Measurements from ENCODE around the gene WNT9A.

WNT9A gene

GRCh38 chr1:227941509-227942020 lies 6.2 kb downstream of the WNT9A start:
- no peak for DNase-seq

- no peak for DNase-seq
Measured at GRCh38 chr1:227940791-227941241, 6.9 kb downstream of the WNT9A start.

GRCh38 chr1:227939791-227940771 lies 7.7 kb downstream of the WNT9A start:
- DNase-seq: no peak

DNA sequence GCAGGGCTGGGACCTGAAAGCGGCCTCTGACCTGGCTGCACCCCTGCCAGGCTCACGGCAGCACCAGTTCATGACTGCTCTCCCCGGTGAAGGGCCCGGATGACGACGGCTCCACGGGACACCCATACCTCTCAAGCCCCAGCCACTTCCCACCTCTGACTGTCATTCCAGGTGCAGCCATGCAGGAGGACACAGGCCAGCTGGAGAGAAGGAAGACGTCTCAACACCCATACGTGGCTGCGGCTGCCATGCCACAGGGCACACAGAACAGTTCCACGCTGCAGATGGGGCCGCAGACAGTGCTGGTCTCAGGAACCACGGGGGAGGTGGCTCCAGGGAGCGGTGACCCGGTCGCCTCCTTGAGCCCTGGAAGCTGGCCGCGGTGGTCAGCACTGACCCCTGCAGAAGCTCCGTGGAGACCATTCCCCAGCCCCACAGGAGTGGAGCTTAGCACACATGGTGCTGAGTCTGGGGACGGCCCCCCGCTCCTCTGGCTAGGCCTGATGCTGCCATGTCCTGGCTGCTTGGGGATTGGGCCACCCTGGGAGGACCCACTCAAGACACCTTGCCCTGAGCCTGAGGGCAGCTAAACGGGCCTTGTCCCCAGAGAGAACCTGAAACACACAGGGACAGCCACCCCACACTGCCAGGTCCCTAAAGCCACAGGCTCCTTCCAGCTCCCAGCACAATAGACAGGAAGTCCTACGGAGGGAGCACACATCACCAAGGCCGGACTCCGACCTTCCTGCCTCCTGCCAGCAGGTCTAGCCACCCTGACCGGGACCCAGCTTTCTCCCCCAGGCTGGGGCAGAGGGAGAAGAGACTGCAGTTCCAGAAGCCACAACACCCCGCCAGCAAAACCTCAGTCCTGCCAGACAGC lies 8.6 kb downstream of the WNT9A start:
- DNase-seq: no peak

DNA sequence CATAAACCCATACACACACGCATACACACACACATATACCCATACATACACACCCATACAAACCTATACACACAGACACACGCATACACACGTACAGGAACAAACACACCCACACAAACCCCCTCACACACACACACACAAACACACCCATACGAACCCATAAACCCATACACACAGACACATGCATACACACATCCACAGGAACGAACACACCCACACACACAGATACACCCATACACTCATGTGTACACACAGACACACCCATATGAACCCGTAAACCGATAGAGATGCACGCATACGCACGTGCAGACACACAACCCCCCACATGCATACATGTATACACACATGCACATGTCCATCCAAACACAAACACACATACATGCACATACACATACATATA lies 9.5 kb downstream of the WNT9A start:
- no peak for DNase-seq

GRCh38 chr1:227937838-227938145 lies 9.9 kb downstream of the WNT9A start:
- DNase-seq: no peak

DNA sequence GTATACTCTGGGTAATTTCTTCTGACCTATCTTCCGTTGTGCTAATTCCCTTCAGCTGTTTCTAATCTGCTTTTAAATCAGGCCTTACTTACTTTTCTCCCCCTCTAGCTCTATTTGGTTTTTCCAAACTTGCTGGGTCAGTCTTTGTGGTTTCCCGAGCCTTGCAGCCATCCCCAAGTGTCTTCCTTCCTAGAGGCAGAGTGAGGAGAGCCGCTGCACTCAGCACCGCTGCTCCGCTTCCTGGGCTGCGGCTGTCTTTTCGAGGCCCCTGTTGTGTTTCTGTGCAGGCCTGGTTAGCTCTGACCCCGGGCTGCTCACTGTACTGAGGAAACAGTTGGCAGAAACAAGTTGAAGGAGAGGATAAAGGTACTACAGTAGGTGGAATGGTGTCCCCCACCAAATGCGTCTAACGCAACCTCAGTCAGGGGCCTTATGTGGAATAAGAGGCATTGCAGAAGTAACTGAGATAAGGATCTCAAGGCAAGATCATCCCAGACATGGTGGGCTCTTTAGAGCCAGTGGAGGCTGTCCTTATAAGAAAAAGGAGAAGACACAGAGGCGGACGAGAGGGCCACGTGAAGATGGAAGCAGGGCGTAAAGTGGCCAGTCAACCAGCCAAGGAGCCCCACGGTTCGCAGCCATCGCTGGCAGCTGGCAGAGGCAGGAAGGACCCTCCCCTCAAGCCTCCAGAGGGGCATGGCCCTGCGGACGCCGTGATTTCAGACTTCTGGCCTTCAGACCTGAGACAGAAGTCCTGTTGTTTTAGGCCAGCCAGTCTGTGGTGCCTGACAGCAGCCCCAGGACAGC lies 10.5 kb downstream of the WNT9A start:
- DNase-seq: no peak

- no peak for DNase-seq
Measured at GRCh38 chr1:227935826-227936225, 11.9 kb downstream of the WNT9A start.

- DNase-seq: no peak
Measured at GRCh38 chr1:227934476-227935313, 13.0 kb downstream of the WNT9A start.

DNA sequence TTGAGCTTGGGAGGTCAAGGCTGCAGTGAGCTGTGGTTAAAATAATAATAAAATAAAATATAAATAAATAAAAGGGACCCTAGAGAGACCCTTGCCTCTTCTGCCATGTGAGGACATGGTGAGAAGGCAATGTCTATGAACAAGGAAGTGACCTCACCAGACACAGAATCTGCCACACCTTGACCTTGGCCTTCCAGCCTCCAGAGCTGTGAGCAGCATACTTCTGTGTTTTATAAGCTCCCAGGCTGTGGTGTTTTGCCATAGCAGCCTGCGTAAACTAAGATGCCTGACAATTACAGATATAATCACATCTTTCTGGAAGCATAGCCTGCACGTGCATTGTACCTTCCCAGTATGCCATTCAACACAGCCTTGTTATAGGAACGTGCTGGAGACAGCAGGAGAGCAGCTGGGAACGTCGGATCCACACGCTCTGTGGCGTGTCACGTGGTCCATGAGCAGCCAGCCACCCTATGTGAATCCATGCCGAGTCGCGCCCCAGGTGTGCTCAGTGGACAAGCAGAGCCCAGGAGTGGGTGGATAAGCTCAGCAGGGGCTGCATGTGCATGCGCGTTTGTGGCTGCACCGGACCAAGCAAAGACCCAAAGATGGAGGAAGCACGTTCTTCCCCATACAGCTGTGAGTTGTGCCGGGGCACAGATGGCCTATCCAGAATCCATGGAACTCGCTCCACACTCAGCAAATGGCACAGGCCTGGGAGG lies 17.8 kb downstream of the WNT9A start:
- no peak for DNase-seq

DNA sequence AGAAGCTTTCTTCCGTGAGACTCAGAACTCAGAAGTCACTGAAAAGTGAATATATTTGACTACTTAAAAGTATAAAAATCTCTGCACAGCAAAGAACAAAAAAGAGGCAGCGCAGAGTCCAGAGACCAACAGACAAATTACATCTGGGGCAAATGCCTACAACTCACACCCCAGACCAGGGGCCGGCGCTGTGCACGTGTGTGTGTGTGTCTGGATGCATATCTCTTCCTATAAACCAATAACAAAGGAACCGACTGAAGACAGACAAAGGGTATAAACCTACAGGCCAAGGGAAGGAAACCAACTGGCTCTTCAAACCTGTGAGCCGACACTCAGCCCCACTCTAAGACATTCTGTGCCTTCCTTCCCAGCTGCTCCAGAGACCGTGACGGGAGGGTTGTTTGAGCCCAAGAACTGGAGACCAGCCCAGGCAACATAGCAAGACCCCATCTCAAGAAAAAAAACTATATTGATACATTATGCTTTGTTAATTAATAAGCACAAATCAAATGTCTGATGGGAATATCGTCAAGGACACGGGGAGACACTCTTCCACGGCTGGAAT lies 18.8 kb downstream of the WNT9A start:
- no peak for DNase-seq

- DNase-seq: no peak
Measured at GRCh38 chr1:227927971-227928741, 19.6 kb downstream of the WNT9A start.

DNA sequence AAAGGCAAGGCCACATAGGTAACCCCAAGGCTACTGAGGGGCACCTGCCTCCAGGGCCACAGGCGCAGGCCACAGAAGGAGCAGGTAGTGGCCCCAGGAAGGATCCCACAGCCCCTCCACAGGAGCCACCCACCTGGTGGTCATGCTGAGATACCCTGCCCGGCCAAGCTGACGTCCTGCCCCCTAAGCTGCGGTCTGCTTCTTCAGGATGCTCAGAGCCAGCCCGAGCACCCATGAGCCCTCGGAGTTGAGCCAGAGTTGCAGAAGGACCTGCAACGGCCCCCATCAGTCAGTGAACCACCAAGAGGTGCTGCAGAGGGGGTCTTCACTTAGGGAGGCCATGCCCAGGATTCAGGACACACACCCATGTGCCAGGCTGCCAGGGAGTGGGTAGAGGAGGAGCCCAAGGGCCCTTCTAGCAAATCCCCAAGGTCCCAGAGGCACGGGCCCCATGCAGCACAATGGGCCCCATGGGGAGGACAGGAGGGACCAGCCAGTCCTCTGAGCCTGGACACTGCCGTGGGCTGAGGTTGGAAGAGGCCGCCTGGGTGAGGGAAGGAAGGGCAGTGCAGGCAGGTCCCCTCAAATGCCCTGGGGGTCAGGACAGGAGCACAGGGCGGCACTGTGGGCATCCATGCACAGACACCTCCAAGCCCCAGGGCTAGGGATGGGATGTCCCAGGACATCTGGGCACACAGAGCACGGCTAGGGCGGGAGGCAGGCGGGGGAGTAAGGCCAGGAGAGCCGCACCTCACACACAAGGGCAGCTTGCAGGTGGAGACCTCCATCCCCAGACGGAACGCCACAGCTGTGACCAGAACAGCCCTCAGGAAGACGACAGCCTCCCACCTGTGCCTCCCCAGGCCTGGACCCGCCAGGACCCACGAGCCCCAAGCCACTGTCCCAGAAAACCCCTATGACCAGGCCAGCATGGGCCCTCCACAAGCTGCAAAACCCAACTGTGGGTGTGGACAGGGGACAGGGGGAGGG lies 20.5 kb downstream of the WNT9A start:
- no peak for DNase-seq

DNA sequence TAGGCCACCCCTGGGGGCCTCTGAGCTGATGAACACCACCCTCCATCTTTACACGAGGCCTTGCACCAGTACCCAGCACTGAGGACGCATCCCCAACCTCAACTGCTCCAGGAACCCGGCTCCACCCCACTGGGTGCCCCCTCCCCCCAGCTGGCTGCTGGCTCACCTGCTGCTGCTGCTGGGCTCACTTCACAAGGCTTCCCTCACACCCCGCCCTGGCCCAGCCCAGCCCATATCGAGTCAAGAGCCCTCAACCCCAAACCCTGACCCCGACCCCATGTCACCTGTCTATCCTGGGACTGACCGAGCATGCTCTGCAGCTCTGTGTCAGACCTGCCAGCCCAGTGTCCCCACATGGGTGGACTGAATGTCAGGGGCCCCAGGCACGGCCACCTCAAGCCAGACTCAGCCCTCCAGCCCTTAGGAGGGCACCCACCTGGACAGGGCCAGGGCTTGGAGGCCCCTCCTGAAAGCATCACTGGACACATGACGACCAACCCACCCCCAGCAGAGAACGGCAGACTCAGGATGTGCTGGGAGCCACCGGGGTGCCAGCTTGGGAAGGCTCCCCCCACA lies 21.4 kb downstream of the WNT9A start:
- no peak for DNase-seq

DNA sequence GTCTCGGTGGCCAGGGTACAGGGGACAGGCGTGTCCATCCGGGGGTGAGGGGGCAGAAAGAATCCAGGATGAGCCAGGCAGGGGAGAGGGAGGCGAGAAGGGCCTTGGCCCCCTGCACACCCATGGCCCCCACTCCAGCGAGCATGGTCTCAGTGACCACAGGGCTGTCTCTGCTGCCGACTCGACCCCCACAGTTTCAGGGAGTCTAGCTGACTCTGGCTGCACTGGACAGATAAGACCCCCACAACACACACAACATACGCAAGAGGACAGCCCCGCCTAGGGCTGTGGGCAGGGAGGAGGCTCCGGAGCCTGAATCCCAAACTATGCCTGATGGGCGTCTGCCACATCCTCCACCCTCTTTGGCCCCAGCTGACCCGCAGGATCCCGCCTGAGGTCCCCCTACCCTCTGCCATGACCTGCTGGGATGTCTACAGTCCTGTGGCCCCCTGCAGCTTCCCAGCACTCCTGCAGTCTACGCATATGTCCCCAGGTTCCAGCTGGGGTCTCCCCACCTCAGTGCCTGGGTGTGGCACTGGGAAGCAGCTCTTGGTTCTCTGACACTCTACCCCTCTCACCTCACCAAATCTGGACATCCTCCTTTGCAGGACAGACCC lies 22.0 kb downstream of the WNT9A start:
- no peak for DNase-seq

GRCh38 chr1:227924833-227925574 lies 22.7 kb downstream of the WNT9A start:
- no peak for DNase-seq

All from NCI-H1105 (cell line).